GM19025 (cell line): ENCODE results near the gene UCP3.
"Not testable (repeated sequence)": the region's sequence is repeated elsewhere in the genome, so short reads cannot be mapped to it uniquely, and the experiment has no call there.

Experiments
- ATAC-seq: cut with Tn5 transposase; IDR thresholded peaks from one replicate; pipeline ENCODE4 v1.9.1; 2021; ENCODE audit warnings: mild to moderate bottlenecking, low read depth, moderate library complexity; ENCODE audit not compliant: unreplicated experiment

Gene UCP3

GRCh38 chr11:74001822-74002286 lies 7.0 kb downstream of the UCP3 start:
- ATAC-seq: no peak

DNA sequence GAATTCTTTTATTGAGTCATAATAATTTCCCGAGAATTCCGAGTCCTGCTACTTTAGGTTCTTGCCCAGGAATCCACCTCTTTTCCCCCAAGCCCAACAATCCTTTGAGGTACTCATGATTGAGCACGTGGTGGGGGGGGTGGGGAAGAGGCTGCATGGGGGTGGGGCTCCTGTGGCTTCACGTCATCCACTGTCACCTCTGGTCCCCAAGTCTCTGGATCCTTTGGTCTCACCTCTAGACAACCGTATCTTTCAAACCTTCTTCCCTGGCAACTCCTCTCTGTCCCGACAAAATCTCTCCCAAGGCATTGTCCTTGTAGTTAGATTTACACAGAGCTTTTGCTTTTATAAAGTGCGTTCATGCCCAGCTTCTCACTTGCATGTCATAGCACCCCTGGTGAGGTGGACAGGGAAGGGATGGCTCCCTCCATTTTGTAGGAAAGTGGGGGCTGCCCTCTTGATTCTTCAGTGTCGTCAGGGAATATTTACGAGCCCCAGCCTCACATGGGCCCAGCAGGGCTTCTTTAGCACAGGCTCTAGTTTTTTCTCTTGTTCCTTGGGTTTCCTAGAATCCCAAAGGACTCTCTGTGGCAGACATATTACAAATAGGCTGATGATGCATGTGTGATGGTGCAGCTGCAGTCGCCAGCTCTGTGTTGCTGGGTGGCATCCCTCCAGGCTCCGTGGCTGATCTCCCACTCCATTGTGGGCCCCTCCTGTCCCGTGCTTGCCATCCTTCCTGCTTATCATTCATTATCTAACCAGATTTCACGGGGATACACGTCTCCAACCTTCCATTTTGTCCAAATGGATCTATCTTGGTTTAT lies 8.4 kb downstream of the UCP3 start:
- no peak for ATAC-seq

DNA sequence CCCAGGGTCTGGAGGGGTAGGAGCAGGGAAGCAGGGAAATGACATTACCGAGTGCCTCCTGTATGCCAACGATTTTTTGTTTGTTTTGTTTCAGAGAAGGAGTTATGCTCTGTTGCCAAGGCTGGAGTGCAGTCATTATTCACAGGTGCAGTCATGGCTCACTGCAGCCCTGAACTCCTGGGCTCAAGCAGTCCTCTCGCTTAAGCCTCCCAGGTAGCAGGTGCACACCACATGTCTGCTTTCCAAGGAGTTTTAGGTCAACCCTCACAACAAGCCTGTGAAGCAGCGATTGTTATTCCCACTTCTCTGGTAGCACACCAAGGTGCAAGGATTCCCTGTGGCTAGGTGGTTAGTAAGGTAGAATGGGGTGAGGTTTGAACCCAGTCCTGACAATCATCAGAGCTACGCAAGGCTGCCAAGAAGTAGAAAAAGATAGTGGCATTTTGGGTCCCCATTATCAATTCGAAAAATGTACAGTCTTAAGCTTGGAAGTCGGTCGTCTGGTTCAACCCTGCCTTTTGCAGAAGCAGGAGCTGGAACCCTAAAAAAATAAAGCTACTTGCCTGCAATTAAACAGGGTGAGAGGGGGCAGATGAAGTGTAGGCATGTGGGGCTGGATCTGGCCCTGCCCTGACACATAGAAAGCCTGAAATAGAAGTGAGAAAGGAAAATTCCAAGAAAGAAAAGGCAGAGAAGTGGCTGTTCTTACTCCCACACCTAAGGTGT lies 9.1 kb downstream of the UCP3 start:
- no peak for ATAC-seq

GRCh38 chr11:73998846-73999575 lies 9.9 kb downstream of the UCP3 start:
- ATAC-seq: no peak

- ATAC-seq: no peak
Measured at GRCh38 chr11:73997120-73997770, 11.6 kb downstream of the UCP3 start.

- ATAC-seq: no peak
Measured at GRCh38 chr11:73996161-73996747, 12.6 kb downstream of the UCP3 start.

GRCh38 chr11:73995731-73996130 lies 13.2 kb downstream of the UCP3 start:
- no peak for ATAC-seq

DNA sequence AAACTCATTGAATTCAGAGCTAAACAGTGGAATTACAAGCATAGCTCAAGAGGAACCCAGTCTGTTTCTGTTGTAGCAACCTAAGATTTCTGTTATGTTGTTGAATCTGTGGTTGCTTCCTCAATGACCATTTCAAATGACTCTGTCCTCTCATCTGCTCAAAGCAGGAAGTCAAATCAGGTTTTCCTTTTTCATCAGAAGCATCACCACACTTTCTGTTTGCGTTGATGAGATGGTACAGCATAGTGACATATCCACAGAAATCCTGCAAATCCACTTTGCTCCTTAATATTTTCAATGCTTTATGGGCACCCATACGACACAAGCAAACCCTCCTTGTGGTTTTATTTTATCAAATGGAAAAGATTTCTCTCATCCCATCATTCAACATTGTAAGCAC lies 13.6 kb downstream of the UCP3 start:
- ATAC-seq: no peak

DNA sequence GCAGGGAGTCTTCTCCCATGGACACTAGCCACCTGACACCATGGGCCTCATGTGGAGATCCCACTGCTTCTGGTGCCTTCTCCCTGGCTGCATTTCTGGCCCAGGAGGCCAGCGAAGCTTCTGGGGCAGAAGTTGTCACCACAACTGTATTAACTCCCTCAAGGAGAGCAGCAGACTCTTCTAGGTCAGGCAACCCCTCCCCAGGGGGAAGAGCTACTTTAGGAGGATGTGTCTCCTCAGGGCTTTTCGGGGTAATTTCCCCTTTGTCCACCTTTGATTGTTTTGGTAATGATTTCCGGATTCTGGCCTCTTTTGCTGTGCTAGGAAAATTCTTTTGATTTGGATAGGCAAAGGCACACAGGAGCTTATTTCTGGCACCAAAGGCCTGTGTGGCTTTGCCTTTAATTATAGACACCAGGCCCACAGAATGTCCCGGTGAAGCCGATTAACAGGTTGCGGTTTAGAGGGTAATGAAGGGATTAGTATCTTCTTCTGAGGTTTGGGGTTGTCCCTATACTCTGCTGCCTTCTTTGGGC lies 17.3 kb downstream of the UCP3 start:
- ATAC-seq: peak; percentile 42

DNA sequence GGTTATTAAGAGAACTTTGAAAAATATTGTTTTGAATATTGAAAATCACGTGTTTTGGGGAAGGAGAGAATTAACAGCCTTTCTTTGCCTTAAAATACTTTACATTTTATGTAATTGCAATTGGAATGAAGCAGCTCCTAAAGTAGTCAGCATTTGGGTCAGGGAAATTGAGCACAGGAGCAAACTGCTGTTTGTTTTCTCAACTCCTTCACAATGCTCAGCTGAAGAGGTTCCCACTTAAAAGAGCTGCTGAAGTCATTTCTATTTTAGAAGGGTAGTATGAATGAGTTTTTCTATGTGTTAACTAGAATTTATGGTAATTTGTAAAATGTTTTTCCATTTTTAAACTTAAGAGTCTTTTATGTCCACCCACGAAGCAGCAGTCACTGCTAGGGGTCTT lies 18.2 kb downstream of the UCP3 start:
- no peak for ATAC-seq

DNA sequence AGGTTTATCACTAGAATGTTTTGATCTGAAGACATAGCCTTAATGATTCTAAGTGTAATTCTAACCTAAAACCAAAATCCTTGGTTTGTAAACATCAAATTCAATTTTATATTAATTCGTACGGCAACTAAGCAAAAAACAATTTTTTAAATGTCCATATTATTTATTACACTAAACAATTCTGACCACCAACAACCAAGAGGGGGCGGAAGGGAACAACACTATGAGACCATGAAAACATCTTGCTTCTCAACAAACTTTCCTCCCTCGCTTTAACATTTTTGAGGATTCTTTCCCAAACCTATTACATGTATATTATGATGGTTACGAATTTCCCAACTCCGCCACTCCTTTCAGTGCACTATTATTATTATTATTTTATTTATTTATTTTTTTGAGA lies 19.7 kb downstream of the UCP3 start:
- ATAC-seq: no peak

GRCh38 chr11:73988227-73988626 lies 20.7 kb downstream of the UCP3 start:
- no peak for ATAC-seq

DNA sequence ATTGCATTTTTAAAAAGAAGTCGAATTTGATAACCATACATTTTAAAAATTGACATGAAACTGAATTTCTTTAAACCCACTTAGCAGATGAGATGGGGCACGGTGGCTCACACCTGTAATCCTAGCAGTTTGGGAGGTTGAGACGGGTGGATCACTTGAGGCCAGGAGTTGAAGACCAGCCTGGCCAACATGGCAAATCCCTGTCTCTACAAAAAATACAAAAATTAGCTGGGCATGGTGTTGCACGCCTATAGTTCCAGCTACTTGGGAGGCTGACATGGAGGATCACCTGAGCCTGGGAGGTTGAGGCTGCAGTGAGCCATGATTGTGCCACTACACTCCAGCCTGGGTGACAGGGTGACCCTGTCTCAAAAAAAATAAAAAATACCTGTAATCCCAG lies 23.2 kb downstream of the UCP3 start:
- not testable (repeated sequence) for ATAC-seq

GRCh38 chr11:73983741-73984538 lies 24.9 kb downstream of the UCP3 start:
- ATAC-seq: no peak

DNA sequence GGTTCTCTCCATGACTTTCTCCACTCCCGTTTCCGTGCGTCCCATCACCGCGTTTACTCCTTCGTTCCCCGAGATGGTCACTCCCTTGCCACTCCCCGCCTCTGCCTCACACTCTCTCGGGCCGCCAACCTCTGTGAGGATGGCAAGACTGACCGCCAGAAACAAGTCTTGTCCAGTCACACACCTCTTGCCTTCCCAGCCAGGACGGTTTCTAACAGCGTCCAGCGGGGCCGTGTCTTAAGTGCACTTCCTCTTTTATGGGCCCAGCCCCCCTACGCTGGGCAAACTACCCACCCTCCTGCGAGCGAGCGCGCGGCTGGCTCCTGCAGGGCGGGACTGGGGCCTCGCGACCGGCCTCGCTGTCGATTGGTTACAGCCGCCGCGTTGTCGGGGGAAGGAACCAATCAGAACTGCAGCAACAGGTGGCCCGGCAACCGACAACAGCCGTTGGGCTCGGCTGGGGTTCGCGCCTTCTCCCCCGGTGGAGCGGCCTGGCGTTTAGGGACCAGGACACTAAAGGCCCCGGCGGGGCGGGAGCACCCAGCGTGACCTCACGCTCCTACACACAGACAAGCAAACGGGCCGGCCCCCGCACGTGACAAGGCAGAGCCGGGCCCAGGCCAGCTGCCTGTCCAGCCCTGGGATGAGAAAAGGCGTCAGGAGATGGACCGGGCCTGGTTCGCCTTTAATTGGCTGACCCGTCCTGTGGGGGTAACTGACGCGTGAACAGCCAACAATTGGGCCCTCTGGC lies 25.7 kb downstream of the UCP3 start:
- ATAC-seq: peak; percentile 62

DNA sequence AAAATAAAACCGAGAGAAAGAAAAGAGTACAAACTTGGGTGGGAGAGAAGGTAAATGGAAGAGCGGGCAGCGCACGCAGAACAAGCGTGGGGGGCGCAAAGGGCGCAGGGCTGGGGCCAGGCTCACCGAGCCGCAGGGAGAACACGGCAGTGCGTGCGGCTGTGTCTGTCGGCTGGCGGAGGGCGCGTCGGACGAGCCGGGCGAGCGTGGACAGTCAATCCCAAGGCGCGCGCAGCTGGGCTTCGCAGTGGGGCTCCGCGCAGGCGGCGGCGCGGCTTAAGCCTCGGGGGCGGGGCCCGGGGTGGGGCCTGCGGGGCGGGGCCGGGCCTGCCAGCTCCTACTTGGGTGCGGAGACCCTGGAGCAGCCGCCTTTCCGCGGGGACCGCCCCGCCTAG lies 26.3 kb downstream of the UCP3 start, which contains the start of gene UCP2:
Gene UCP2 (minus strand): TSS at position 249 of the 395 bp plus-strand sequence. CDS start 4,465 bp downstream, outside the sequence.
- peak; percentile 48 for ATAC-seq

DNA sequence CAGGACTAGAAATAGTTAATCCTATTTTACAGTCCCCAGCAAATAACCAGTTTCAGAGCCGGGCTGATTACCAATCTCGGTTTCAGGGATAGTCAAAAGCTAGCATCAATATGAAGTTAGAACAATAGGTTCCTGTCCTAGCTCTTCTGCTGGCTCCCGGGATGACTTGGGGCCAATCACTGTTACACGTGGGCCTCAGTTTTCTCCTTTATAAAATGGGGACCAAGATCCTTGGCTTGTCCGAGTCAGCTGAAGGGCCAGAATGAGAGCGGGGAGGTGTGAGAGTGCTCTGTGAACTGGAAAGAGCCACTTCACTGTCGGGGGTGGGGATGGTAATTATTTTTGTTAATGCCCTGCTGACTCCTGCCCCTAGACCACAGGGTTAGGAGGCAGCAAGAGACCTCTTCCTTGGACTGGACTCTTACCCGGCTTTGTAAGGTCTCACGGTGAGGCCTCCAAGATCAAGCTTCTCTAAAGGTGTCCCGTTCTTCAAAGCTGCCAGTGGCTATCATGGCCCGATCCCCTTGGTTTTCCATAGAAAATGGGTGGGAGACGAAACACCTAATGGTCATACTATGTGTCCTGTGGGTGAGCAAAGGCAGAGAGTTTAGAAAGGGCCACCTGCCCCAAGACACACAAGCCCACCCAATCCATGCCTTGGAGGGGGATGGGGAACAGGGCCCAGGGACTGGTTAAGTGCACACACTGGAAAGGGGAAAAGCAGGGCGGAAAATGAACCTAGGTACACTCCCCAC lies 27.7 kb downstream of the UCP3 start:
- ATAC-seq: no peak
